ENCODE data around the gene MPEG1. TPM values are rescaled to one million over a fixed set of nuclear protein-coding genes. Genes with fewer than 3 reads are reported as not detected.

MPEG1 gene
- total and polyA plus RNA-seq, 3 donors from 2014 or later: 0.87 to 12.1 (median 3.8) TPM

GRCh38 chr11:59178402-59178801, 34.3 kb downstream of the MPEG1 start:
- Histone ChIP-seq H3K4me1 (peaks cover 21% of the 10 kb centered on the region), H3K4me3 (no peak overlapping the region), H3K36me3 (ENCODE audit: low read depth, missing control alignments) (no peaks in the 10 kb centered on the region), H3K27me3 (no peaks in the 10 kb centered on the region), H3K27ac (no peak overlapping the region), H3K9me3 (no peaks in the 10 kb centered on the region)
- no peak for DNase-seq
- intact Hi-C loops (cut with DNase I; ENCODE audit: low total_unique reads): loop anchor here (10.0 kb wide), 1 partner anchor 106 kb away; no protein-coding TSS in a partner anchor
- TF ChIP-seq POLR2A (IDR thresholded peaks at IDR 0.05) (no peak), CTCF (IDR thresholded peaks at IDR 0.05) (no peak)

- TF ChIP-seq POLR2A (IDR thresholded peaks at IDR 0.05) (no peak), CTCF (IDR thresholded peaks at IDR 0.05) (no peak)
- Histone ChIP-seq H3K27ac (no peak overlapping the region), H3K36me3 (ENCODE audit: low read depth, missing control alignments) (no peaks in the 10 kb centered on the region), H3K4me1 (peaks cover 21% of the 10 kb centered on the region), H3K4me3 (no peak overlapping the region), H3K9me3 (no peaks in the 10 kb centered on the region), H3K27me3 (no peaks in the 10 kb centered on the region)
- intact Hi-C loops (cut with DNase I; ENCODE audit: low total_unique reads): loop anchor here (10.0 kb wide), 1 partner anchor 108 kb away; no protein-coding TSS in a partner anchor
- no peak for DNase-seq
- 92 to 96% methylated on average over 7 of the region's 7 CpGs for WGBS, 2 donors
These were observed 36.4 kb downstream of the MPEG1 start for GRCh38 chr11:59176330-59176729.

- Histone ChIP-seq H3K27ac (no peak overlapping the region), H3K27me3 (no peaks in the 10 kb centered on the region), H3K36me3 (ENCODE audit: low read depth, missing control alignments) (no peaks in the 10 kb centered on the region), H3K9me3 (no peaks in the 10 kb centered on the region), H3K4me1 (peaks cover 21% of the 10 kb centered on the region), H3K4me3 (no peak overlapping the region)
- intact Hi-C loops (cut with DNase I; ENCODE audit: low total_unique reads): loop anchor here (10.0 kb wide), 1 partner anchor 110 kb away; no protein-coding TSS in a partner anchor
- WGBS, 2 donors: 53 to 69% methylated on average over 4 of the region's 4 CpGs
- no peak for TF ChIP-seq CTCF (IDR thresholded peaks at IDR 0.05)
- no peak for DNase-seq
These were observed 37.6 kb downstream of the MPEG1 start for GRCh38 chr11:59175091-59175501.

- TF ChIP-seq CTCF (IDR thresholded peaks at IDR 0.05) (no peak), POLR2A (IDR thresholded peaks at IDR 0.05) (no peak)
- intact Hi-C loops (cut with DNase I; ENCODE audit: low total_unique reads): loop anchor here (5.0 to 10.0 kb wide), 2 partner anchors 33 to 110 kb away; no protein-coding TSS in a partner anchor
- no peak for DNase-seq
- Histone ChIP-seq H3K4me3 (no peak overlapping the region), H3K27ac (no peak overlapping the region), H3K36me3 (ENCODE audit: low read depth, missing control alignments) (no peaks in the 10 kb centered on the region), H3K27me3 (no peaks in the 10 kb centered on the region), H3K4me1 (peaks cover 21% of the 10 kb centered on the region), H3K9me3 (no peaks in the 10 kb centered on the region)
- WGBS, 2 donors: 81 to 87% methylated on average over 7 of the region's 7 CpGs
These were observed 38.1 kb downstream of the MPEG1 start for GRCh38 chr11:59174664-59175033.

- no peak overlapping the region for H3K27ac ChIP-seq
- peaks cover 21% of the 10 kb centered on the region for H3K4me1 ChIP-seq
- DNase-seq: no peak
- H3K36me3 ChIP-seq (ENCODE audit: low read depth, missing control alignments): no peaks in the 10 kb centered on the region
- no peak for TF ChIP-seq CTCF (IDR thresholded peaks at IDR 0.05)
- TF ChIP-seq POLR2A (IDR thresholded peaks at IDR 0.05): no peak
- H3K4me3 ChIP-seq: peak overlapping the region in 1 of 2 donors; percentile 70
- intact Hi-C loops (cut with DNase I; ENCODE audit: low total_unique reads): loop anchor here (5.0 to 10.0 kb wide), 2 partner anchors 33 to 111 kb away; no protein-coding TSS in a partner anchor
- WGBS, 2 donors: 22 to 36% methylated on average over 7 of the region's 7 CpGs
- H3K27me3 ChIP-seq: no peaks in the 10 kb centered on the region
- no peaks in the 10 kb centered on the region for H3K9me3 ChIP-seq
These were observed 38.6 kb downstream of the MPEG1 start for GRCh38 chr11:59173964-59174663.

All from testis (tissue), 3 donors.